ENCODE data around the gene TBL3. TPM values are rescaled to one million over a fixed set of nuclear protein-coding genes. Genes with fewer than 3 reads are reported as not detected.

Gene TBL3
- total RNA-seq, 4 donors from 2014 or later, result 49.2 to 73.5 (median 57.2) TPM

- 85% methylated on average over 2 of the region's 59 CpGs for WGBS
- TF ChIP-seq POLR2AphosphoS5 (IDR thresholded peaks at IDR 0.05) (no peak), POLR2A (IDR thresholded peaks at IDR 0.05) (no peak), CTCF (IDR thresholded peaks at IDR 0.05) (no peak), EP300 (IDR thresholded peaks at IDR 0.05) (no peak)
- Histone ChIP-seq H3K27ac (peak within 1 kb of the TSS; percentile 23), H3K9me3 (no peaks in the 10 kb centered on the region), H3K4me1 (peaks cover 43% of the 10 kb centered on the region), H3K4me3 (peak within 1 kb of the TSS; percentile 75), H3K36me3 (no peaks in the 10 kb centered on the region), H3K27me3 (peaks cover 3% of the 10 kb centered on the region)
- no peak for DNase-seq (ENCODE audit: low spot score in 2 of 2)
Measured at GRCh38 chr16:2026461-2027023, 54.7 kb downstream of the TBL3 start, which contains the start of gene NHERF2. TSS of gene NHERF2 (plus strand) at chr16:2026902. CDS start at chr16:2027006, 104 bp downstream.

DNA sequence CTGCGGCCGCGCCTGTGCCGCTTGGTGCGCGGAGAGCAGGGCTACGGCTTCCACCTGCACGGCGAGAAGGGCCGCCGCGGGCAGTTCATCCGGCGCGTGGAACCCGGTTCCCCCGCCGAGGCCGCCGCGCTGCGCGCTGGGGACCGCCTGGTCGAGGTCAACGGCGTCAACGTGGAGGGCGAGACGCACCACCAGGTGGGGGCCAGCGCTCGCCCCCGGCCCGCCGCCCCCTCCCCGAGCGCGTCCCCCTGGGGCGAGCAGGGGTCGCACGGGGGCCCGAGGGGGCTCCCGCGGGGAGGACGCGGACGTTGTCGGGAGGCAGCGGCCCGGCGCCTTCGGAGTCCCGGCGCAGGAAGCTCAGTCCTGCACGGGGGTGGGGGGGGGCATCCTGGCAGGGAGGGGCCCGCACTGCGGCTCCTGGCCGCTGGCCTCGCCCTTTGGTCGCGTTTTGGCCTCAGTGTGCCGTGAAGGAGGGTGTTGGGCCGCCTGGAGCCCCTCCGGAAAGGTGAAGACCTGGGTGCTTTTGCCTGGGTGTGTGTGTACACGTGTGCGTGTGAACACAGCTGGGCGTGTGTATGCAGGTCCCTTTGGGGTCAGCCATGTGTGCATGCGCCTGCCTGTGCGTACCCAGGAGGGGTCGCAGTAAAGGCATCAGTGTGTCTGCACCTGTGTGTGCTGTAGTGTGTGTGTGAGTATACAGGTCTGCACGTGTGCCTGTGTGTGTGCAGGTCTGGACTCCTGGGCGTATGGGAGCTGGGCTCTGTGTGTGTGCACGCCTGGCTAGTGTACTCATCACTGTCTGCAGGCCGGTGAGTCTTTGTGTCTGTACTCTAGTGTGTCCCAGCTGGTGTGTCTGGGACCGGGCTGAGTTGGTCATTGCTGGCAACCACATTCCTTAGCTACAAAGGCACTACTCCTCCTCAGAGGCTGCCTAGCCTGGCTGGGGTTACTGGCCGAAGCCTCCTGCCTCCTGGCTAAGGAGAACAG is 55.5 kb downstream of the TBL3 start:
- WGBS, result 49% methylated on average over 3 of the region's 76 CpGs
- H3K4me1 ChIP-seq, result peaks cover 43% of the 10 kb centered on the region
- H3K27me3 ChIP-seq, result no peaks in the 10 kb centered on the region
- H3K27ac ChIP-seq, result peak overlapping the region; percentile 23
- no peaks in the 10 kb centered on the region for H3K36me3 ChIP-seq
- DNase-seq (ENCODE audit: low spot score in 2 of 2), result no peak
- H3K4me3 ChIP-seq, result peak overlapping the region; percentile 75
- TF ChIP-seq EP300 (IDR thresholded peaks at IDR 0.05) (no peak), POLR2A (IDR thresholded peaks at IDR 0.05) (no peak), POLR2AphosphoS5 (IDR thresholded peaks at IDR 0.05) (no peak), CTCF (IDR thresholded peaks at IDR 0.05) (no peak)
- no peaks in the 10 kb centered on the region for H3K9me3 ChIP-seq

DNA sequence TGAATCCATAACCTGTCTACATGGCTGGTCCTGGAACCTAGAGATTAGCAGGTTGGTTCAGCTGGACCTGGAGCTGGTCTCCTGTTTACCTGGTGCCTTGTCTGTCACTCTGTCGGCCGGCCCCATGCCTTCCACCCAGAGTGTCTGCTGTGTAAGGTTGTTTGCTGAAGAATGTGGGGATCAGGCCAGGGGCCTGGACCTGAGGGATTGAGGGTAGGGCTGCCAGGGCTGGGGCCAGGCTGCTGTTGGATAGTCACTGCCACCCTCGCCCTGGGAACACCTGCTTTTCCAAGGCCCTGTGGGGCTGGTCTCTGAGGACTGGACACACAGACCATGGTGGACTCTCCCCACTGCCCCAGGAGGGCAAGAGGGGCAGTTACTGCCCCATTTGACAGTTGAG is 56.3 kb downstream of the TBL3 start:
- peaks cover 43% of the 10 kb centered on the region for H3K4me1 ChIP-seq
- no peaks in the 10 kb centered on the region for H3K9me3 ChIP-seq
- no peak for TF ChIP-seq CTCF (IDR thresholded peaks at IDR 0.05)
- no peak for TF ChIP-seq EP300 (IDR thresholded peaks at IDR 0.05)
- TF ChIP-seq POLR2A (IDR thresholded peaks at IDR 0.05), result no peak
- TF ChIP-seq POLR2AphosphoS5 (IDR thresholded peaks at IDR 0.05), result no peak
- no peak for DNase-seq (ENCODE audit: low spot score in 2 of 2)
- H3K27me3 ChIP-seq, result no peaks in the 10 kb centered on the region
- H3K36me3 ChIP-seq, result no peaks in the 10 kb centered on the region
- 40% methylated on average over 1 of the region's 3 CpGs for WGBS
- no peak overlapping the region for H3K27ac ChIP-seq
- peak overlapping the region; percentile 75 for H3K4me3 ChIP-seq

GRCh38 chr16:2028620-2029220 is 56.9 kb downstream of the TBL3 start:
- DNase-seq (ENCODE audit: low spot score in 2 of 2), result no peak
- WGBS, result 99% methylated on average over 9 of the region's 18 CpGs
- Histone ChIP-seq H3K4me3 (peak overlapping the region; percentile 75), H3K36me3 (no peaks in the 10 kb centered on the region), H3K27ac (no peak overlapping the region), H3K9me3 (no peaks in the 10 kb centered on the region), H3K27me3 (no peaks in the 10 kb centered on the region), H3K4me1 (peaks cover 43% of the 10 kb centered on the region)
- TF ChIP-seq POLR2A (IDR thresholded peaks at IDR 0.05) (no peak), CTCF (IDR thresholded peaks at IDR 0.05) (no peak), POLR2AphosphoS5 (IDR thresholded peaks at IDR 0.05) (no peak), EP300 (IDR thresholded peaks at IDR 0.05) (no peak)

Data from suprapubic skin (tissue), 4 donors.